NCI-H2227 treated with DMSO at 0.1 percent for 48 hours (cell line): Measurements from ENCODE around the gene OLAH.
"Not testable (repeated sequence)": the region's sequence is repeated elsewhere in the genome, so short reads cannot be mapped to it uniquely, and the experiment has no call there.

Source experiments
- DNase-seq: peaks from one replicate; lab custom pipeline; 2025; lab: John Stamatoyannopoulos, UW

The OLAH gene

GRCh38 chr10:15043674-15044073, at the start of gene OLAH:
Gene OLAH (plus strand): TSS chr10:15043943. CDS start chr10:15047289, 3,346 bp downstream.
- DNase-seq: no peak

GRCh38 chr10:14995964-14996565, 47.7 kb upstream of the OLAH start:
- DNase-seq: no peak

- not testable (repeated sequence) for DNase-seq
Measured at GRCh38 chr10:15013530-15013929, 30.2 kb upstream of the OLAH start.

- DNase-seq: no peak
Measured at GRCh38 chr10:15015451-15015850, 28.3 kb upstream of the OLAH start.

GRCh38 chr10:15020966-15021365, 22.8 kb upstream of the OLAH start:
- not testable (repeated sequence) for DNase-seq

GRCh38 chr10:15023079-15023478, 20.7 kb upstream of the OLAH start:
- not testable (repeated sequence) for DNase-seq

- not testable (repeated sequence) for DNase-seq
Measured at GRCh38 chr10:15024017-15025004, 19.4 kb upstream of the OLAH start.

GRCh38 chr10:15025040-15025439, 18.7 kb upstream of the OLAH start:
- DNase-seq: not testable (repeated sequence)

- no peak for DNase-seq
Measured at GRCh38 chr10:15027741-15028140, 16.0 kb upstream of the OLAH start.

- DNase-seq: no peak
Measured at GRCh38 chr10:15035385-15036301, 8.1 kb upstream of the OLAH start.

GRCh38 chr10:15037691-15038090, 6.1 kb upstream of the OLAH start:
- DNase-seq: no peak

- no peak for DNase-seq
Measured at GRCh38 chr10:15038416-15038815, 5.3 kb upstream of the OLAH start.

- no peak for DNase-seq
Measured at GRCh38 chr10:15045380-15045779, 1.6 kb downstream of the OLAH start.

- DNase-seq: no peak
Measured at GRCh38 chr10:15046626-15047025, 2.9 kb downstream of the OLAH start.

GRCh38 chr10:15049533-15049932, 5.8 kb downstream of the OLAH start:
- DNase-seq: no peak

- DNase-seq: no peak
Measured at GRCh38 chr10:15052121-15052520, 8.4 kb downstream of the OLAH start.

- peak; percentile 0 for DNase-seq
Measured at GRCh38 chr10:15053061-15053460, 9.3 kb downstream of the OLAH start.

- DNase-seq: no peak
Measured at GRCh38 chr10:15058689-15059088, 14.9 kb downstream of the OLAH start.

- DNase-seq: no peak
Measured at GRCh38 chr10:15059914-15060313, 16.2 kb downstream of the OLAH start.

GRCh38 chr10:15060638-15061037, 16.9 kb downstream of the OLAH start:
- no peak for DNase-seq

- no peak for DNase-seq
Measured at GRCh38 chr10:15067154-15067553, 23.4 kb downstream of the OLAH start.

- no peak for DNase-seq
Measured at GRCh38 chr10:15068802-15069201, 25.1 kb downstream of the OLAH start.
